ENCODE results near the gene TEKT1.
A peak's percentile ranks its signal among the peaks of the same experiment; 100 is the strongest.

Gene TEKT1

GRCh38 chr17:6761779-6762178, 69.8 kb downstream of the TEKT1 start:
- no peak for DNase-seq (ENCODE audit: low read depth in 3 of 3)

GRCh38 chr17:6757747-6758146, 73.8 kb downstream of the TEKT1 start:
- DNase-seq (ENCODE audit: low read depth in 3 of 3) = no peak

- DNase-seq (ENCODE audit: low read depth in 3 of 3) = no peak
These were observed 75.0 kb downstream of the TEKT1 start for GRCh38 chr17:6756425-6757031.

- DNase-seq (ENCODE audit: low read depth in 3 of 3) = peak in 2 of 3 experiments; percentile 41 to 56
These were observed 75.8 kb downstream of the TEKT1 start, which contains the start of gene XAF1 for GRCh38 chr17:6755731-6756184. Gene XAF1, plus strand, starts transcription at chr17:6756046. Its CDS starts 33 bp downstream, at chr17:6756079.

- no peak for DNase-seq (ENCODE audit: low read depth in 3 of 3)
These were observed 76.2 kb downstream of the TEKT1 start for GRCh38 chr17:6755281-6755680.

- no peak for DNase-seq (ENCODE audit: low read depth in 3 of 3)
These were observed 78.0 kb downstream of the TEKT1 start for GRCh38 chr17:6753546-6753945.

GRCh38 chr17:6753006-6753445, 78.5 kb downstream of the TEKT1 start:
- DNase-seq (ENCODE audit: low read depth in 3 of 3) = peak in 1 of 3 experiments; percentile 45

- DNase-seq (ENCODE audit: low read depth in 3 of 3) = no peak
These were observed 79.2 kb downstream of the TEKT1 start for GRCh38 chr17:6752068-6752909.

GRCh38 chr17:6749519-6749918, 82.0 kb downstream of the TEKT1 start:
- DNase-seq (ENCODE audit: low read depth in 3 of 3) = no peak

GRCh38 chr17:6748617-6749016, 82.9 kb downstream of the TEKT1 start:
- DNase-seq (ENCODE audit: low read depth in 3 of 3) = no peak
